ENCODE data around the gene CACNA1G. TPM values are rescaled to one million over a fixed set of nuclear protein-coding genes. Genes with fewer than 3 reads are reported as not detected.

The CACNA1G gene
- total RNA-seq, 1 donor = under 0.01 TPM

DNA sequence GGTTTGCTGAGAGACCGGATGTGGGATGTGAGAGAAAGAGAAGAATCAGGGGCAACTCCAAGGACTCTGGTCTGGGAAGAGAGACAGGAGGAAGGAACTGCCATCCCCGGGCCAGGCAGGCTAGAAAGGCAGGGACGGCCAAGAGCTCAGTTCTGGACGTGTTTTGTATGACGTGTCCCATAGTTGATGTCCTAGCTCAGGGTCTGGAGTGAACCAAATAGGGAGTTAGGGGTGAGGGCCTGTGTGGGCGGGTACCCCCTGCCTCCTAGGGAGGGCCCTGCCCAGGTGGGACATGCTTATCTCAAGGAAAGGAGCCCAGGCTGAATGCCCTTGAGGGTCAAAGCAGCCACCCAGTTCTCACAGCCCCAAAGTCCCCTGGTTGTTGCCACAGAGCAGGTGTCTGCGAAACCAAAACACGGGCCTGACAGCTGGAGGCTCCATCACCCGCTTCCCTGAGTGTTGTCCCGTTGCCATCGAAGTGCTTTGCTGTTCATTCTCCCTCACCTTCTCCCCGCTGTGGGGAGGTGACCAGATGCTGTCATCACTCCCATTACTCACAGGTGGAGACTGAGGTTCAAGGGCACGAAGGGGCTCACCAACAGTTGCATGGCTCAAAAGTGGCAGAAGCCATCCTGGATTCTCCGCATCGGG is 81.7 kb downstream of the CACNA1G start:
- no peak for DNase-seq (ENCODE audit: low read depth in 2 of 3, low spot score in 2 of 3)

DNA sequence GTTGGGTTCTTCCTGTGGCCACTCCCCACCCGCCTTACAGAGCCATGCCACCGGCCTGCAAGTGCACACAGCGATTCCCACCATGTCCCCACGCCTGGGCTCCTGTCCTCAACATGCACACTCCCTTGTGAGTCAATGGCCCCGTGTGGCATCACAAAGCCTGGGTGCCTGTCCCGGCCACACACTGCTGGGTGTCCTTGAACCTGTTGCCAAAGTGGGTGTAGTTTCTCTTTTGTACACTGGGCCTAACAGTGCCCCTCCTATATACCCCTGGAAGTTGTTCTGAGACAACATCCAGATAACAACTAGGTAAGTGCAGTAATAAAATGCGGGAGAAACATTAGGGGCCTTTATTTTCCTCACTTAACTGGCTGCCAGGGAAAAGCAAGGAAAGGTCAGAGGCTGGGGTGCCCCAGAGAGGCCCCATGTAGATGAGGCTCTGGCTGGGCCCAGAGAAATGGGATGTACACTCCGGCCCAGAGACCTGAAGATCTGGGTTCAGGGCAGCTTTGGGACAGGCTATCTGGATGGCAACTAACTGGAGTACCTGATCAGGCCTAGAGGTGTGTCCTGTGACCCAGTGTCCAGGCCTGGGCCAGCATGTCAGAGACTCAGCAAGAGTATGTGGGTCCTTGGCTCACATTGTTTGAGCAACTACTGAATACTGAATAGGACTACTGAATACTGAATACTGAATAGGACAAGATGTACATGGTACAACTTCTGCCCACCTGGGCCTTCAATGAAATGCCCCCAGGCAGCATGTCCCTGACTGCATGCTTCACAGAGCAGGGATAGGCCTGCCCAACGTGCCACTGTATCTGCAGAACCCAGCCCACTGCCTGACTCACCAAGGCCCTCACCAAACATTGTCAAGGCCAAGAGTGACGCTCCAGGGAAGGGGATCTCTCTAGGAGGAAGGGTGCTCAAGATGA is 82.5 kb downstream of the CACNA1G start:
- DNase-seq (ENCODE audit: low read depth in 2 of 3, low spot score in 2 of 3) = no peak

DNA sequence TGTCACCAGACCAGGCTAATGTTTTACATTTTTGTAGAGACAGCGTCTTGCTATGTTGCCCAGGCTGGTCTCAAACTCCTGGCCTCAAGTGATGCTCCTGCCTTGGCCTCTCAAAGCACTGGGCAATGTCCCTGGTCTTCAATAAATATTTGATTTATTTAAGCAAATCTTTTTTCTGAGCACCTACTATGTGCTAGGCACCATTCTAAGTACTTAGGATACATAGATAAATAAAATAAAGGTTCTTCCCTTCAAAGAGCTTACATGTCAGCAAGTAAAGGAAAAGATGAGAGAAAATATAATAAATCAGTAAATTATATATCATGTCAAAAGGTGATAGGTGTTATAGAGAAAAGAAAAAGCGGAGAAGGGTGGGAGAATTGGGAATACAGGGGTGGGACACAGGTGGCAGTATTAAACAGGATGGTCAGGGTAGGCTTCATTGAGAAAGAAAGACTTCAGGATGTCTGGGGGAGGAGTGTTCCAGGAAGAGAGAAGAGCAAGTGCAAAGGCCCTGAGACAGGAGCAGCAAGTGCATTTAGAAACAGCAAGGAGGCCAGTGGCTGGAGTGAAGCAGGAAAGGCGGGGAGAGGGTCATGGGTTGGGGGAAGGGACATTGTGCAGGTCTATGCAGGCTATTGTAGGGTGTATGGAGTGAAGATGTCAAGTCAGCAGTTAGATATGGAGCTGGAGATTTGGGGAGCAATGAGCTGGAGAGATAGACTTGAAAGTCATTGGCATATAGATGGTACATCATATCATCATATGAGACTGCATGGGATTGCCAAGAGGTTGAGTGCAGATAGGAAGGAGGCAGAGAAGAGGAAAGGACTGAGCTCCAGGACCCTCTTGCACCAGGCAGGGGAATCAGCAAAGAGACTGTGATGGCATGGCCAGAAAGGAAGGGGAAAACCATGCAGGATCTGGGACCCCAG is 85.5 kb downstream of the CACNA1G start:
- no peak for DNase-seq (ENCODE audit: low read depth in 2 of 3, low spot score in 2 of 3)

DNA sequence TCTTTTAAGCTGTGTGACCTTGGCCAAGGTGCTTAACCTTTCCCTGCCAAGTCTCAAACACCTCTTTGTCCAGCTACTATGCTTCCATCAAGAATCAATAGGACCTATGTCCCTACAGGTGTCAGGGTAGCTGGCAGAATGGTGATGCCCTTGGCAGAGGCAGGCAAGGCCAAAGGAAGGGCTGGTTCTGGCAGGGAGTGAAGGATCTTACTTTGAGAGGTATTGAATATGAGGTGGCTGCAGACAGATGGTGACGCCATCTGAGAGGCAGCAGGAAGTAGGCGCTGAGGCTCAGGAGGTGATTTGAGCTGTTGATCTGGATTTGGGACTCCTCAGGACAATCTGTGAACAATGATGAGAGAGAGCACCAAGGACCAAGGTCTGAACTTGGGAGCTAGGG is 86.7 kb downstream of the CACNA1G start:
- no peak for DNase-seq (ENCODE audit: low read depth in 2 of 3, low spot score in 2 of 3)

DNA sequence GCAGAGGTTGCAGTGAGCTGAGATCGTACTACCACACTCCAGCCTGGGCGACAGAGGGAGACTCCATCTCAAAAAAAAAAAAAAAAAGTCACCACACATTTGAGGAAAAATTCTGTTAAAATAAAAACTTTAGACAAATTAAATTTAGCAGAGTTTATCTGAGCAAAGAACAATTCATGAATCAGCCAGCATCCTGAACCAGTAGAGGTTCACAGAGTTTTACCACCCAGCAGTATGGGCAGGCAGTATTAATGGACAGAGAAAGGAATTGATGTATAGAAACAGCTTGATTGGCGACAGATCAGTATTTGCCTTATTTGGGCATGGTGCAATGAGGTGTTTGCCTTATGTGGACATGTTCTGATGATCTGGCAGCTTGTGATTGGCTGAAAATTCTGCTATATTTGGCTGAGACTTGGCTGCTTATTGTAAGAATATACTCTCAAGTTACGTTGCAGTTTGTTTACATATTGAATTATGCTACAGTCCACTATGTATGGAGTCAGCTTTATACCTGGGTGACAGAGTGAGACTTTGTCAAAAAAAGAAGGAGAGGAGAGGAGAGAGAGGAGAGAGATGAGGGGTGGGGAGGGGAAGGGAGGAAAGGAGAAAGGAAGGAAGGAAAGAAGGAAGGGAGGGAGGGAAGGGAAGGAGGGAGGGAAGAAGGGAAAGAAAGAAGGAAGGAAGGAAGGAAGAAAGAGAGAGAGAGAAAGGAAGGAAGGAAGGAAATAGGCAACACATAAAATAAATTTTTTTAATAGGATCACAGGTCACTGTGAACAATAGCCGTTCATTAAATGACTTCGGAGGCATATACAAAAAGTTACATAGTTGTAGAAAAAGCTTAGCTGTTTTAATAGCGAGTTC is 88.8 kb downstream of the CACNA1G start:
- DNase-seq (ENCODE audit: low read depth in 2 of 3, low spot score in 2 of 3) = no peak

DNA sequence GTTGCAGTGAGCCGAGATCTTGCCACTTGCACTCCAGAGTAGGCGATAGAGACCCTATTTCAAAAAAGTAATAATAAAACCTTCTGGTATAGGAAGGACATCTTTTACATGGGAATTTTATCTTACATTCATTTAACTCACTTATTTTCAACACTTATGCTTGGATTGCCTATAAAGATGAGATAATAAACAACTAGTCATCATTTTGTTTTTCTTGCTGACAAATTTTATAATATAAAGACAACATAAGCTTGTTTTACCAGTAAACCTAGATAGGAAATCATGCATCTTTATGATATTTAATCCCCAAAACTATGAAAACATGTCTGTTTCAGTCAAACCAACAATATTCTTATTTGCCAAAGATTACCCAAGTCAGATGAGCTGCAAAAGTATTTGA is 91.1 kb downstream of the CACNA1G start:
- no peak for DNase-seq (ENCODE audit: low read depth in 2 of 3, low spot score in 2 of 3)

DNA sequence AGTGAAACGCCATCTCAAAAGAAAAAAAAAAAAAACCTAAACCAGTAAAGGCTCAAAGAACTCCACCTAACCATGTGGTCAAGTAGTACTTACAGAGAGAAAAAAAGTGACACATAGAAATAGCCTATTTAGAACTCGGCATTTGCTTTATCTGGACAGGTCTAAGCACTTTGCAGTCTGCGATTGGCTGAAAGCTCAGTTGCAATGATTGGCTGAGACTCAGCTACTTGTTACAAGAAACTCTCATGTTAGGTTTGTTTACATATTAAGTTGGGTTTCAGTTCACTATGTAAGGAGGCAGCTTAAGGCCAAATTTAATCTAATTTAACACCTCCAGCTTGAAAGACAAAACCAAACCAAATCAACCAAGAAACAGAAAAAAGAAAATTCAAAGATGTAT is 93.2 kb downstream of the CACNA1G start:
- no peak for DNase-seq (ENCODE audit: low read depth in 2 of 3, low spot score in 2 of 3)

DNA sequence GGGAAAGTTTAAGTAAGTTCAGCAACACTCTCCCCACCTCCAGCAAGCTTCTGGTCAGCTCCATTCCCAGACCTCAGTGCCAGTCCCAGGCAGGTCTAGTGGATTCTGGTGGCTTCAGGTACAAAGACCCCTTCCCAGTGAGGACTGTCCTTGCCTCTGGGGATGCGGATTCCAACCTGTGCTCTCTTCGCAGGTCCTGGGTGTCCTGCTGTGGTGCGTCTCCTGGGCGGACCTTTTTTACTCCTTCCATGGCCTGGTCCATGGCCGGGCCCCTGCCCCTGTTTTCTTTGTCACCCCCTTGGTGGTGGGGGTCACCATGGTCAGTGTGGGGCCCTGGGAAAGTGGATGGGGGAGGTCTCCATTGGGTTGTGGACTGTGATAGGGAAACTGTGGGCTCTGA is 96.0 kb downstream of the CACNA1G start:
- no peak for DNase-seq (ENCODE audit: low read depth in 2 of 3, low spot score in 2 of 3)

DNA sequence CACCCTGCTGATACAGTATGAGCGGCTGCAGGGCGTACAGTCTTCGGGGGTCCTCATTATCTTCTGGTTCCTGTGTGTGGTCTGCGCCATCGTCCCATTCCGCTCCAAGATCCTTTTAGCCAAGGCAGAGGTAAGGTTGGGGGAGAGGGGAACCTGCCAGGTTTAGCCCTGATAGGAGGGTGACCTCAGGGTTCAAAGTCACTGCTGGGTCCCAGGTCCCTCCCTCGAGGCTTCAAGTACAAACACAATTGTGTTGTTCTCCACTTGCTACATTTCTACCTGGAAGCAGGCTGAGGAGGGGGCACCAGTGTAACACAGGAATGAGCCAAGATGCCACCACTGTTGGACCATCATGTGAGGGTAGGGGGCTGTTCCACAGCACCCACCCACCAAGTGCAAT is 96.5 kb downstream of the CACNA1G start:
- no peak for DNase-seq (ENCODE audit: low read depth in 2 of 3, low spot score in 2 of 3)

DNA sequence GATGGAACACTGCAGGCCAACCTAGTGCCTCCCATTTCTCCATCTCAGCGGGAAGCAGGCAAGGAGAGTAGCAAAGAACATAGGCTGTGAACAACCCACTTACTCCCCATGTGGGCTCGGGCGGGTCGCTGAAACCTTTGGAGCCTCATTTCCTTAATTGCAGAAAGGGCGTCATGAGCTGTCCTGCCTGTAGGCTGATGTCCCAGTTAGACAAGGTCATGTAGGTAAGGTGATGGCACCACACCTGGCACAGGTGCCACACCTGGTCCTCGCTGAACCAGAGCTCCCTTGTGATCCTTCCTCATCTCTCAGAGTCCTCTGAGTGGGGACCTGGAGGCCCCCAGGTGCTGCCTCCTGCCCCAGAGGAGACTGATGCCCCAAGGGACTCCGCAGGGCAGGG is 97.1 kb downstream of the CACNA1G start:
- DNase-seq (ENCODE audit: low read depth in 2 of 3, low spot score in 2 of 3) = no peak

DNA sequence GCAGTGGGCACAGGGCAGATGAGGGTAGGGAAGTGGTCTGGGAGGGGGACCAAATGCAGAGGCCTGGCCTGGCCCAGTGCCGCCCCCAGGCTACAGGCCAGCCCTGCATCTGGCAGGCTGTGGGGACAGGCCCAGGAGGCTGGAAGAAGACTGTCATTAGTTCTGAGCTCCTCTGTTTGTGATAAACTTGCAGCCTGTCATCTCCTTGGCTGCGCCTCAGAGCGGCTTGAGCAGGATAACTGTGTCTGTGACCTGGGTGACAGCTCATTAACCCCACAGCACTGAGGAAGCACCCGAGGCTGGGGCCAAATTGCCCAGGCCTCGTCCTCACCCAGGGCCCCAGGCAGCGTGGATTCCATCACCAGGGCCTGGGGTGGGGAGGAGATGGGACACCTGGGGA is 98.1 kb downstream of the CACNA1G start:
- DNase-seq (ENCODE audit: low read depth in 2 of 3, low spot score in 2 of 3) = no peak

DNA sequence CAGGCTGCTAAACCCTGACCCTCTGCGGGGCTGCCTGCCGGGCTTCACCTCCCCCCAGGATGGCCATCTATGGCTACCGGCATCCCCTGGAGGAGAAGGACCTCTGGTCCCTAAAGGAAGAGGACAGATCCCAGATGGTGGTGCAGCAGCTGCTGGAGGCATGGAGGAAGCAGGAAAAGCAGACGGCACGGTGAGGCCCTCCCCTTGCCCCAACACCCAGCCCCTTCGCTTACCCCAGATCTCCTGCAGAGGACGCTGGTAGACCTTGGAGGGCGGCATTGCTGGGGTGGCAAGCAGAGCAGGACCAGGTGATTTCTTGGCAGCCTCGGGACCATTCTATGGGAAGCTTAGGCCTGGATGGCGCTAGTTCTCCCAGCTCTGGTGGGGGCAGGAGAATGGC is 98.7 kb downstream of the CACNA1G start:
- DNase-seq (ENCODE audit: low read depth in 2 of 3, low spot score in 2 of 3) = no peak

DNA sequence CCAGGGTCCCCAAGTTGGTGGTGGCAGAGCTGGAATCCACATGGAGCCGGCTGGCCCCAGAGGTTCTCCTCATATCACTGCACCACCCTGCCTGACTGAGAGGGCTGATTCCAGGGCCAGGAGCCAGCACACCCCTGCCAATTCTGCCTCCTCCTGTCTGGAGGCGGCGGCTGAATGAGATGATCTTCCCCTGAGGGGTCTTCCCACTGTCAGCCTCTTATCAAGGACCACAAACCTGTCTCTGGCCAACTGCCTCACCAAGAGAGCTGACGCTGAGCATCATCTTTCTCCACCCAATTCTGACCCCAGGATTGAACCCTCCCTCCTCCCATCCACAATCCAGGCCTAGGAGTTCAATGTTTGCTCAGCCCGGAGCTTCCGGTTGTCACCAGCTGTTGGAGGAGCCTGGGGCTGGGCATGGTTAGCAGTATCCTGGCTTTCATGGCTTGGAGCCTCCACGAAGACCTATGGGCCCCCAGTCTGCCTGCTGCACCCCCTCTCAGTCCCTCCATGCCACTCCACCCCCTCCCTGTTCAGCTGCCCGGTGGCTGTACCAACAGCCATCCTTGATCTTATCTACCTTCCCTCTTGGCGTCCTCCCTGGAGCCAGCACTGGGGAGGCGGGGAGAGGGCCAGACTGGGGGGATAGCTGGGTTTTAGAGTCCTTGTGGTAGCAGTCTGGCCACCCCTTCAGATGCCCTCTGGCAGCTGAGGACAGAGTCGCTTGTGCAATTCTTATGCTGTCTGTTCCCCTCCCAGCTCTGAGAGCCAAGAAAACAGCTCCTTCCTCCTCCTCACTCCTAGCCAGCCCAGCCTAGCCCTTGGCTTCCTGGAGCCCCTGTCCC is 99.7 kb downstream of the CACNA1G start:
- DNase-seq (ENCODE audit: low read depth in 2 of 3, low spot score in 2 of 3) = no peak

DNA sequence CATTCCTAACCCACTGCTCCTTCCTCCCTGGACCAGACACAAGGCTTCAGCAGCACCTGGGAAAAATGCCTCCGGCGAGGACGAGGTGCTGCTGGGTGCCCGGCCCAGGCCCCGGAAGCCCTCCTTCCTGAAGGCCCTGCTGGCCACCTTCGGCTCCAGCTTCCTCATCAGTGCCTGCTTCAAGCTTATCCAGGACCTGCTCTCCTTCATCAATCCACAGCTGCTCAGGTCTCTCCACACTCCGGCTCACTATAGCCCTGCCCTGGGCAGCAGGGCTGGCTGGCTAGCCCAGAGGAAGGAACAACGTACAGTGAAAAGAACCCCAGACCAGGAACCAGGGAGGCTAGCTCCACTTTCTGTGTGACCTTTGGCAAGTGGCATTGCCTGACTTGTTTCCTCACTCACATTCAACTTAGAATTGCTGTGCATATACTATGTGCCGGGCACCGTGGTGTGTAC is 100.4 kb downstream of the CACNA1G start:
- DNase-seq (ENCODE audit: low read depth in 2 of 3, low spot score in 2 of 3) = no peak

DNA sequence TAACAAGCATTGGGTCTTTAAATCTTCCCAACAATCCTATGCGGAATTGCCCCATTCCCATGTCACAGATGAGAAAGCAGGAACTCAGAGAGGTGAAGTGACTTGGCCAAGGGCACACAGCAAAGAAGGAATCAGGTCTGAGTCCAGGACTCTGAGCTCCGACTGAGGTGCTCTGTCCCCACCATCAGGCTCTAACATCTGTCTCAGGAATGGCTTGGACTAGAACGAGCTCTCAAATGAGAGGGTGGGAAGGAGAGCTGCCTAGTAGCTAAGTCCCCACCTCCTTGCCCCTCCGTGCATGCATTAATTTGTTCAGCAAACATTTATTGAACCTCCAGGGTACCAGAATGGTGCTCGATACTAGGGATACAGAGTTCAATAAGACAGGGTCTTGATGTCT is 100.8 kb downstream of the CACNA1G start:
- peak in 1 of 3 donors; percentile 13 for DNase-seq (ENCODE audit: low read depth in 2 of 3, low spot score in 2 of 3)

DNA sequence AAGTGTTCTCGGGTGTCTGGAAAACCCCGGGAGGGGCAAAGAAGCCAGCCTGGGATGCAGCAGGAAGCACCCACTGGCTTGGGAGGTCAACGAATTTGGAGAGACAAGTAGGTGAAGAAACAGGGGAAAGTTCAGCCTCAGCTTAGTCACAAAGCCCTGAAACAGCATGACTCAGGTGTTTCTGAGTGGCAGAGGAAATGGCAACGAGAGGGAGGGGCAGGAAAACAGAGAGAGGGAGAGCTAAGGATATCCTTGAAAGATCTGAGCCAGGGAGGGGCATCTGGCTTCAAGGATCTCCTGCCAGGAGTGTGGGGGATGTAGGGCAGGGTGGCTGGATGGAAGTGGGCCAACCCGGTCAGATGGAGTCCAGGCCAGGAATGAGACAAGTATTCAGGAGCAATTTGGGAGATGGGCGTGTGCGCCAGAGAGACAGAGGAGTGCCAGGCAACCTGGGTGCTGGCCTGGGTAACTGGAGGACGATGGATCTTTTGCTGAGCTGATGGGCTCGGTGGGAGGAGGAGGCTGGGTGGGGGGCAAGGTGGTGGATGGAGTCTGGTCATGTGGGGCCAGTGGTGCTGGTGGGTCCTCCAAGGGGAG is 101.4 kb downstream of the CACNA1G start:
- peak in 2 of 3 donors; percentile 69 to 71 for DNase-seq (ENCODE audit: low read depth in 2 of 3, low spot score in 2 of 3)

DNA sequence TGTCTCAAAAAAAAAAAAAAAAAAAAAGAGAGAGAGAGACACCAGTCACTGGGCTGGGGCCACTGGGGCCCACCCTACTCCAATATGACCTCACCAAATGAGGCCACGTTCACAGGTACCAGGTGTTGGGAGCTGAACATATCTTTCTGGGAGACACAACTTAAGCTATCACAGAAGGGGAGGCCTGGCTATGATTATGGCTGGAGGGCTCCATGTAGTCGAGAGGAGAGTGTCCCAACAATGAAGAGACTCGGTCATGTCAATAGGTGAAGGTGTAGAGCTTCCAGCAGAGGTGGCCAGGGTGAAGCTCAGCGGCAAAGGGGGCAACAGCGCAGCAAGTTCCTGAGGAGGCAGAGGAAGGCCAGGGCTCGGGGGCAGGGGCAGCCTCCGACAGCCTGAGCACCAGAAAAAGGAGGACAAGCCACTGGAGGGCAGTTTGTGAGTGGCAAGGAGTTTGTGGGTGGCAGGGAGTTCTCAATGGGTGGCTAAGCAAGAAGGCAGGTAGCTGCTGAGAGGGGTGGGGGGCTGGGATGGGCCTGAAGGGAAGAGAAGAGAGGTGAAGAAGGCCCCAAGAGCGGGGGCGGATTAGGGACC is 102.2 kb downstream of the CACNA1G start:
- DNase-seq (ENCODE audit: low read depth in 2 of 3, low spot score in 2 of 3) = no peak

DNA sequence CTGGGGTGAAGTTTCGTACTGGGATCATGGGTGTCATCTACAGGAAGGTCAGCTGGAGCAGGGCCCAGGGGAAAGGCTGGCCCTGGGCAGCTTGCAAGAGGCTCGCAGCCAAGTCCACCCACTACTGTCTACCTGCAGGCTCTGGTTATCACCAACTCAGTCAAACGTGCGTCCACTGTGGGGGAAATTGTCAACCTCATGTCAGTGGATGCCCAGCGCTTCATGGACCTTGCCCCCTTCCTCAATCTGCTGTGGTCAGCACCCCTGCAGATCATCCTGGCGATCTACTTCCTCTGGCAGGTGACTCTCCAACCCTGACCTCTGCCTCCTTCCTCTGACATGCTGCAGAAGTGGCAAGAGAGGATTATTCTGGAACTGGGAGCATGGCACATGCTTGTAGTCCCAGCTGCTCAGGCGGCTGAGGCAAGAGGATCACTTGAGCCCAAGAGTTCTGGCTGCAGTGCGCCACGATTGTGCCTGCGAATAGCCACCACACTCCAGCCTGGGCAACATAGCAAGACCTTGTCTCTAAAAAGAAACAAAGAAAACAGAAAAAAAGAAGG is 103.4 kb downstream of the CACNA1G start:
- DNase-seq (ENCODE audit: low read depth in 2 of 3, low spot score in 2 of 3) = no peak
